K562 (cell line): ENCODE data around the gene OGT. TPM values are rescaled to one million over a fixed set of nuclear protein-coding genes. Genes with fewer than 3 reads are reported as not detected.

Experiments
- ATAC-seq: fragments of 200-7000 bp; cut with Tn5 transposase; 3 replicates; pipeline ENCODE4 v1.9.1; 2020; ENCODE audit warnings: moderate library complexity
- BruUV-seq: library from RNA; stranded (reverse); fragments of 400-500 nt; replicated peaks from 2 replicates; lab custom pipeline; 2021; lab: Mats Ljungman, UMichigan
- CTCF ChIA-PET: fragments of 300-600 bp; formaldehyde crosslinking; extraction: SDS; loops from one replicate; lab custom pipeline; 2021; ENCODE audit warnings: low intra/inter-chr PET ratio; lab: Yijun Ruan, JAX
- POLR2A ChIA-PET: fragments of 300-600, 350-650 bp; sonication (Branson Sonifier 250); formaldehyde crosslinking; extraction: SDS; loops from one replicate; lab custom pipeline; 2021; ENCODE audit warnings: antibody characterized with exemption, inconsistent platforms; lab: Yijun Ruan, JAX
- DNase-seq, 4 experiments: peaks; one replicate each; pipeline versions ENCODE4 v3.0.0 to v3.0.0-alpha.2; 2011 to 2018; ENCODE audit warnings: low spot score in 3 of 4, mixed read lengths in 3 of 4; ENCODE audit errors: extremely low read depth in 1 of 4
- FAIRE-seq: peaks from 2 replicates; lab custom pipeline; 2011; peaks lifted over from hg19 to GRCh38; lab: Jason Lieb, UNC
- H2AFZ ChIP-seq: 2 replicates; pipeline ENCODE4 v1.6.0; 2011; ENCODE audit warnings: low read depth, low read length, control low read depth, inconsistent platforms
- H3K27ac ChIP-seq: fragments of 200-600 bp; 3 replicates; pipeline ENCODE4 v1.8.0; 2011; ENCODE audit warnings: low read depth, mild to moderate bottlenecking, control low read depth, inconsistent platforms, low read length, moderate library complexity, mixed read lengths; ENCODE audit errors: extremely low read depth
- H3K27me3 ChIP-seq, 2 experiments: fragments of 300-600 bp in 1 of 2; 2 replicates in 1 of 2; 3 replicates in 1 of 2; pipeline versions ENCODE4 v1.6.0 to v1.8.0; 2011; ENCODE audit warnings: inconsistent platforms in 2 of 2, low read length in 2 of 2, mild to moderate bottlenecking in 1 of 2, mixed read lengths in 1 of 2, moderate library complexity in 1 of 2; ENCODE audit not compliant: control insufficient read depth in 2 of 2, insufficient read depth in 2 of 2
- H3K36me3 ChIP-seq: fragments of 300-600 bp; 3 replicates; pipeline ENCODE4 v1.8.0; 2011; ENCODE audit warnings: mild to moderate bottlenecking, low read length, inconsistent platforms; ENCODE audit not compliant: control insufficient read depth, insufficient read depth
- H3K4me1 ChIP-seq, 2 experiments: fragments of 200-600 bp in 1 of 2; replicated peaks in 1 of 2; 2 replicates in 1 of 2; 3 replicates in 1 of 2; pipeline versions ENCODE4 v1.5.1 to v1.8.0; 2011; ENCODE audit warnings: inconsistent platforms in 2 of 2, low read length in 2 of 2, mild to moderate bottlenecking in 1 of 2, mixed read lengths in 1 of 2, moderate library complexity in 1 of 2; ENCODE audit not compliant: control insufficient read depth in 2 of 2, insufficient read depth in 2 of 2
- H3K4me2 ChIP-seq: 2 replicates; pipeline ENCODE4 v1.6.1; 2011; ENCODE audit warnings: low read length, control low read depth, inconsistent platforms, mixed read lengths; ENCODE audit not compliant: insufficient read depth
- H3K4me3 ChIP-seq: fragments of 200-600 bp; sonication (generic), shearing (Covaris generic); 2 replicates; pipeline ENCODE4 v1.5.1; 2016; ENCODE audit warnings: control low read depth, inconsistent platforms
- H3K79me2 ChIP-seq: fragments of 200-600 bp; 3 replicates; pipeline ENCODE4 v1.8.0; 2011; ENCODE audit warnings: low read length, inconsistent platforms; ENCODE audit not compliant: control insufficient read depth, insufficient read depth
- H3K9ac ChIP-seq, 2 experiments: 2 replicates each; pipeline versions ENCODE4 v1.6.0 to v1.6.1; 2011; ENCODE audit warnings: low read depth in 2 of 2, low read length in 2 of 2, control low read depth in 1 of 2, inconsistent platforms in 1 of 2, mild to moderate bottlenecking in 1 of 2, mixed read lengths in 1 of 2; ENCODE audit not compliant: insufficient read depth in 1 of 2
- H3K9me1 ChIP-seq: one replicate; pipeline ENCODE4 v1.6.0; 2011; ENCODE audit warnings: inconsistent platforms, mild to moderate bottlenecking, low read length, moderate library complexity; ENCODE audit not compliant: control insufficient read depth, insufficient read depth
- H3K9me3 ChIP-seq: replicated peaks from 2 replicates; pipeline ENCODE4 v1.5.1; 2011; ENCODE audit warnings: low read depth, low read length, inconsistent platforms; ENCODE audit not compliant: control insufficient read depth, insufficient read depth
- H4K20me1 ChIP-seq: replicated peaks from 2 replicates; pipeline ENCODE4 v1.6.1; 2011; ENCODE audit warnings: low read length, inconsistent platforms, mixed read lengths; ENCODE audit not compliant: control insufficient read depth, insufficient read depth
- IFI16 ChIP-seq: fragments of 250-450 bp; sonication (Bioruptor Pico); IDR thresholded peaks from 2 replicates; pipeline ENCODE4 v2.1.2; 2022; ENCODE audit warnings: mild to moderate bottlenecking, inconsistent platforms
- NCOR1 ChIP-seq: fragments of 450-650 bp; IDR thresholded peaks from 2 replicates; pipeline ENCODE4 v1.6.1; 2016; ENCODE audit warnings: mild to moderate bottlenecking, moderate library complexity
- NR3C1 ChIP-seq: sonication (generic); formaldehyde crosslinking; IDR thresholded peaks from 2 replicates; pipeline ENCODE4 v1.8.1; 2022; ENCODE audit warnings: missing genetic modification reagents
- PBX2 ChIP-seq, 2 experiments: IDR thresholded peaks in 1 of 2; conservative IDR thresholded peaks in 1 of 2; 2 replicates each; pipeline ENCODE4 v1.6.1; 2016; ENCODE audit warnings: low read depth in 2 of 2, mild to moderate bottlenecking in 1 of 2, missing compliant biosample characterization in 1 of 2, missing genetic modification characterization in 1 of 2, moderate library complexity in 1 of 2
- ZBTB17 ChIP-seq: fragments of 450-650 bp; formaldehyde crosslinking; IDR thresholded peaks from 2 replicates; pipeline ENCODE4 v1.4.0; 2020; ENCODE audit warnings: mild to moderate bottlenecking
- ZNF668 ChIP-seq: fragments of 250-450 bp; sonication (Bioruptor Pico); IDR thresholded peaks from 2 replicates; pipeline ENCODE4 v1.8.0; 2022; ENCODE audit warnings: mild to moderate bottlenecking, inconsistent platforms
- WGBS: fragments of 100-300 bp; shearing (Covaris generic); methylation state at CpG from one replicate; pipeline ENCODE4 v1.1.6; 2016; ENCODE audit warnings: low coverage, mixed read lengths; ENCODE audit not compliant: insufficient coverage; ENCODE audit errors: missing lambda C conversion rate; 5-methylcytosine and 5-hydroxymethylcytosine counted together
- in situ Hi-C: fragments of 300-500 bp; cut with MboI; formaldehyde crosslinking; loops from 4 replicates; pipeline ENCODE4 v1.15.0; 2018; ENCODE audit warnings: inconsistent platforms, mixed read lengths
- intact Hi-C: fragments of 100-400 bp; cut with micrococcal nuclease; formaldehyde crosslinking; loops from 2 replicates; pipeline ENCODE4 v1.14.2; 2022
- polyA plus RNA-seq, 8 experiments: library from polyadenylated mRNA; depleted of rRNA in 4 of 8; stranded (reverse) in 5 of 8; unstranded in 3 of 8; fragments of >200 nt; fragmentation: Nextera tagmentation in 2 of 8; fragmentation: Illumina TruSeq in 1 of 8; extraction: Ambion mirVana in 2 of 8; extraction: Trizol in 1 of 8; gene quantifications; 2 replicates each; pipeline versions ENCODE4 v1.2.1 to v1.2.3, GENCODE V29; 2011 to 2014; ENCODE audit warnings: inconsistent platforms in 1 of 8, missing spikeins in 1 of 8
- total RNA-seq, 7 experiments: library from RNA; depleted of rRNA in 6 of 7; stranded (reverse); fragments of >200 nt in 6 of 7; fragmentation: Illumina TruSeq in 2 of 7; extraction: Trizol in 2 of 7; gene quantifications; 2 replicates each; pipeline versions ENCODE4 v1.2.1 to v1.2.3, GENCODE V29; 2011 to 2021; ENCODE audit warnings: low replicate concordance in 1 of 7

Gene OGT
- total and polyA plus RNA-seq, 9 of the 15 experiments (the other 6 are each of a cell fraction or from before 2014, with no cell fraction given) = 38.9 to 347 (median 117) TPM

- Histone ChIP-seq H3K27me3 (peaks cover 0 to 9% of the 10 kb centered on the region in 2 experiments; a peak in 3 of 5 replicates), H3K36me3 (0 out of 3 replicates have a peak, but pooled peaks cover 3% of the 10 kb centered on the region), H2AFZ (no peak overlapping the region), H3K4me3 (no peak overlapping the region), H3K4me1 (peaks cover 0 to 18% of the 10 kb centered on the region in 2 experiments; a peak in 2 of 5 replicates), H3K27ac (no peak overlapping the region), H3K4me2 (no peak overlapping the region), H3K9ac (no peak overlapping the region), H3K79me2 (no peaks in the 10 kb centered on the region), H3K9me1 (no peaks in the 10 kb centered on the region), H4K20me1 (no peaks in the 10 kb centered on the region), H3K9me3 (no peaks in the 10 kb centered on the region)
- in situ Hi-C loops (no loop called here), intact Hi-C loops (no loop called here)
- 54% methylated on average over 3 of the region's 4 CpGs for WGBS
- ChIA-PET CTCF (no interaction called here), POLR2A (no interaction called here)
- no peak for FAIRE-seq
- ATAC-seq = no peak
- no peak for DNase-seq
- TF ChIP-seq ZBTB17 (CRISPR knock-in tag) (no peak), ZNF668 (CRISPR knock-in tag) (no peak), NCOR1 (no peak), PBX2 (CRISPR knock-in tag; IDR thresholded peaks at IDR 0.05; ENCODE audit: low read depth) (no peak), PBX2 (tag; conservative IDR thresholded peaks at IDR 0.05; ENCODE audit: low read depth) (no peak), IFI16 (no peak), NR3C1 (no peak)
- BruUV-seq = no TSS peak
Measured at GRCh38 chrX:71615056-71615455, 82.2 kb downstream of the OGT start.
